ENCODE measurements around the gene ARID5A. TPM values are rescaled to one million over a fixed set of nuclear protein-coding genes. Genes with fewer than 3 reads are reported as not detected.
"Not testable (repeated sequence)": the region's sequence is repeated elsewhere in the genome, so short reads cannot be mapped to it uniquely, and the experiment has no call there.

Gene ARID5A
- total RNA-seq, 2 donors from 2014 or later: 51.5 to 348 TPM

DNA sequence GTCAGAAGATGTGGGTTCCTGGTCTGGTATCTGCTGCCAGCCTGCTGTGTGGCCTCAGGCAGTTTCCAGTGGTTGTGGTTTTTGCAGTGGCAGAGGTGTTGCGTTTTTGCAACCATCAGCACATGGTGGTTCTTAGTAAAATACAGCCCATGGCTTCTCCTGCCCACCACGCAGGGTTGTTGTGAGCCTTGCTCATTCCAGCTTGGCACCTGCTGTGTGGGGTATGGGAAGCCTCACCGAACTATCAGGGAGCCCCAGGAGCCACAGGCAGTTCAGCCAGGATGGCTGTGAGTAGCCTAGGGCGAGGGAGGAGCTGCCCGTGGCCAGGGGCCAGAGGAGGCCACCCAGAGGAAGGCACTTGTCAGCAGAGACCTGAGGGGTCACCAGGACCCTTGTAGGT is 9.8 kb downstream of the ARID5A start:
- no peaks in the 10 kb centered on the region for H3K9me3 Mint-ChIP-seq
- H3K27ac Mint-ChIP-seq: peak overlapping the region; percentile 66 to 90
- DNase-seq (ENCODE audit: low spot score in 2 of 2) (peak in 1 of 2 donors; percentile 67), ATAC-seq (peak; percentile 12 to 79)
- peaks cover 4 to 58% of the 10 kb centered on the region in 2 donors for H3K36me3 Mint-ChIP-seq

DNA sequence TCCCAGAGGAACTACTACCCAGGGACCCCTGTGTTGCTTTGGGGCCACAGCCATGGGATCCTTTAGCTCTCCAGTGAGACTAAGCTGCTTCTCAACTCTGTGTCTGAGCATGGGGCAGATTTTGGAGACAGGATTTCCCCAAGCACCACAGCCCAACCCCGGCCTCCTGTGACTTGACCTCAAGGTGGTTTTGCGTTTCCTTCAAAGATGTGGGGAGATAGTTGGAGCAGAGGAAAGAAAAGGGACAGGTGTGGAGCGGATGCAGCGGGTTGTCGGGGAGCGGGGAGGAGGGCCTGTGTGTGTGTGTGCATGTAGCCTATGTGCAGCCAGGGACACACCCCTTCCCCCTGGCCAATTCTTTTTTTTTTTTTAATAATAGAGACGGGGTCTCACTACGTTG is 10.2 kb downstream of the ARID5A start:
- H3K36me3 Mint-ChIP-seq: peaks cover 4 to 54% of the 10 kb centered on the region in 2 donors
- peak in 1 of 2 donors; percentile 64 for DNase-seq (ENCODE audit: low spot score in 2 of 2)
- peak overlapping the region; percentile 66 to 90 for H3K27ac Mint-ChIP-seq
- no peaks in the 10 kb centered on the region for H3K9me3 Mint-ChIP-seq
- peak in 1 of 2 donors; percentile 50 for ATAC-seq

DNA sequence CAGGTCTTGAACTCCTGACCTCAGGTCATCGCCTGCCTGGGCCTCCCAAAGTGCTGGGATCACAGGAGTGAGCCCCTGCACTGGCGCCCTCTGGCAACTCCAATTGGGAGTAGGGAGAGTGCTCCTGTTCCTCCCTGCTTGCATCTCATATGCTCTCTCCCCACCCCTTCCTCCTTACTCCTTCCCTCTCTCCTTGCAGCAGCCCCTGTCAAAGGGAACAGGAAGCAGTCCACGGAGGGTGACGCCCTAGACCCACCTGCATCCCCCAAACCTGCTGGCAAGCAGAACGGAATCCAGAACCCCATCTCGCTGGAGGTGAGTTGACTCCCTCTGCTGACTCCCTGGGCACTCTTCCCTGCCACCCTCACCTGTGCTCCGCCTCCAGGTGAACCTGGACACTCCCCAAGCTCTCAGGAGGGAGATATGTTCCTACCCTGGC is 10.7 kb downstream of the ARID5A start:
- no peaks in the 10 kb centered on the region for H3K9me3 Mint-ChIP-seq
- DNase-seq (ENCODE audit: low spot score in 2 of 2) (peak in 1 of 2 donors; percentile 54), ATAC-seq (no peak)
- H3K27ac Mint-ChIP-seq: peak overlapping the region in 1 of 2 donors; percentile 90
- H3K36me3 Mint-ChIP-seq: peaks cover 4 to 52% of the 10 kb centered on the region in 2 donors

DNA sequence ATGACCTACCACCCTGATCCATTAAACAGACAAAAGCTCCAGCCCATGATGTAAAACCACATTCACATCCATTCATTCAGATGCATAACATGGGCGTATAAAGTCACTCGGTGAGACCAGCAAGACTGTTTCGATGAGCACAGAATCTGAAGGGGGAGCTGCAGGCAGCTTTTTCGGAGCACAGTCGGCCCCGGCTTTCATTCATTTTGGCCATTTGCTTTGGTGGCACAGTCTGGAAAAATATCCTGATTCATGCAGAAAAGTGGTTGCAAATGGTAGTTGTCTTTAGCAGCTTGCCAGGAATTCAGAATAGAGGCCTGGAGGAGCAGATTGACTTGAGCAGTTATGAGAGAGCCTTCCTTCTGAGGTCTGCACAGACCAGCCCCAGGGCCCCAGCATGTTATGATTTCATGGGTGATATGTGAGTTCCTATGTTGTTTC is 11.2 kb downstream of the ARID5A start:
- Mint-ChIP-seq H3K36me3 (peaks cover 4 to 47% of the 10 kb centered on the region in 2 donors), H3K27ac (peak overlapping the region in 1 of 2 donors; percentile 88), H3K9me3 (no peaks in the 10 kb centered on the region)
- no peak for ATAC-seq
- DNase-seq (ENCODE audit: low spot score in 2 of 2): no peak

DNA sequence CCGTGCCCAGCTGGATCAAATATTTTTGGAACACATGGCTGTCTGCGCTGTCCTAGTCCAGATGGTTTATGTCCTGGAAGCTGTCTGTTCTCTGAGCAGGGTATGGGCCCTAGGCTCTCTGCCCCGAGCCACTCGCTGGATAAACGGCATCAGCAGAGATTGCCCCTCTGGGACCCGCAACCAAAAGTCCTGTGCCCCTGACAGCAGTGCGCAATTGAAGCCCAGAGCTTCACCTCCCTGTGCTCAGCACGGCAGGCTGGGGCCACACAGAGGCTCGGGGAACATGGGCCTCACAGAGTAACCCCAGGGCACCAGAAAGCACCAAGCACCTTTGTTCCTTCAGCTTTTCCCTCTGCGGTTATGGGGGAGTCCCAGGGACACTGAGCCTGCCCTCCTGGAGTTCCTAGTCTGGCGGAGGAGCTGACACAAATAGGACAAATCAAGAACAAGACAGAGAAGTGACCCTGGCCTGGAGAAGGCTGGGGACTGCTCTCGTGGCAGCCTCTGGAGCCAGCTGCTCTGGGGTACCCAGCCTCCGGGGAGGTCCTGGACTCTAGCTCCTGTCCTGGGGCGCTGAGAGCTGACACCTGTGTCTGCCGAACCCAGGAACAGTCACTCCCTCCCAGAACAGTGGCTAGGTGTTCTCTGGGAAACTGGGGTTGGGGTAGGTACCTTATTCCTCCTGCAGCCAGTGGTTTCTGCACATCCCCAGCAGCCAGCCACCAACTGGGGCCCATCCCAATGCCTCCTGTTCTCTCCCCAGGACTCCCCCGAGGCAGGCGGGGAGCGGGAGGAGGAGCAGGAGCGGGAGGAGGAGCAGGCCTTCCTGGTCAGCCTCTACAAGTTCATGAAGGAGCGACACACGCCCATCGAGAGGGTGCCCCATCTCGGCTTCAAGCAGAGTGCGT is 12.3 kb downstream of the ARID5A start:
- Mint-ChIP-seq H3K27ac (peak overlapping the region in 1 of 2 donors; percentile 55), H3K9me3 (no peaks in the 10 kb centered on the region), H3K36me3 (peaks cover 0 to 39% of the 10 kb centered on the region in 2 donors)
- no peak for ATAC-seq
- peak in 1 of 2 donors; percentile 55 for DNase-seq (ENCODE audit: low spot score in 2 of 2)

DNA sequence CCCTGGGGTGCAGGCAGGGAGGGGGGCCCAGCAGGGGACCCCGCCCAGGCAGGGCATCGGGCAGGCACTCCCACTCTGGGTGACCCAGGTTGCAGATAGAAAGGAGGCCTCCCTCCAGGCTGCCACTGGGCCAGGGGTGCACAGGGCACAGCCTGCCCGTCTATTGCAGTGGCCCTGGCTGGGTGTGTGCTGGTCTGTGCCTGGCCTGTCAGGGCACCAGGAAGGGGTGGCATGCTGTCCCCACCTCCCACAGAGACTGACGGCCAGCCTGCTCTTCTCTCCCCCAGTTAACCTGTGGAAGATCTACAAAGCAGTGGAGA is 12.9 kb downstream of the ARID5A start:
- Mint-ChIP-seq H3K9me3 (no peaks in the 10 kb centered on the region), H3K36me3 (peaks cover 0 to 33% of the 10 kb centered on the region in 2 donors), H3K27ac (no peak overlapping the region)
- ATAC-seq (no peak), DNase-seq (ENCODE audit: low spot score in 2 of 2) (peak in 1 of 2 donors; percentile 53)

DNA sequence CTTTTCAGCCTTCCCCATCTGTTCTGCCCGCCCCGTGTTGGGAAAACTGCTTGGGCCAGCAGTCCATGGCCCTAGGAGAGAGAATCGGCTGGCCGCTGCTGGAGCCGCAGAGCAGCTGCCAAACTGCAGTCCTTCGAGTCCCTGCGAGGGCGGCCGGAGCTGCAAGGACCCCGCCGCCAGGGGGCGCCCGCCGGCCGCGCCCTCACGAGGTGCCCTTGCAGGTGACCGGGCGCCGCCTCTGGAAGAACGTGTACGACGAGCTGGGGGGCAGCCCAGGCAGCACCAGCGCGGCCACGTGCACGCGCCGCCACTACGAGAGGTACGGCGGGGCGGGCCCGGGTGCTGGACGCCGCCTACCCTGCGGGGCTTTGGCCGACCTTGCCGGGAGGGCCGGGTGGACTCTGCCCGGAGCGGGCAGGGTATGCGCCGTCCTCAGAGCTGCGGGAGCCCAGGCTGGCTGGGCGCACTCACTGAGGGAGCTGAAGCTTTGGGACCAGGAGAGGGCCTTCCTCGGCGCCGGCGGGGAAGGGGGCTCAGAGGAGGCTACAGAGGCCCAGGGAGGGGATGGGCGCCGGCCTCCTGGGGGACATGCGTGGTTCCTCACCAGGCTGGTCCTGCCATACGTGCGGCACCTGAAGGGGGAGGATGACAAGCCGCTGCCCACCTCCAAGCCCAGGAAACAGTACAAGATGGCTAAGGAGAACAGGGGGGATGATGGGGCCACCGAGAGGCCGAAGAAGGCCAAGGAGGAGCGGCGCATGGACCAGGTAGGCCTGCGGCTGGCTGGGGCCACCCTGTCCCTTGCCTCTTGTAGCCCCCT is 13.6 kb downstream of the ARID5A start:
- no peaks in the 10 kb centered on the region for H3K9me3 Mint-ChIP-seq
- ATAC-seq: no peak
- DNase-seq (ENCODE audit: low spot score in 2 of 2): peak in 1 of 2 donors; percentile 54
- peak overlapping the region in 1 of 2 donors; percentile 68 for H3K27ac Mint-ChIP-seq
- peaks cover 0 to 25% of the 10 kb centered on the region in 2 donors for H3K36me3 Mint-ChIP-seq

DNA sequence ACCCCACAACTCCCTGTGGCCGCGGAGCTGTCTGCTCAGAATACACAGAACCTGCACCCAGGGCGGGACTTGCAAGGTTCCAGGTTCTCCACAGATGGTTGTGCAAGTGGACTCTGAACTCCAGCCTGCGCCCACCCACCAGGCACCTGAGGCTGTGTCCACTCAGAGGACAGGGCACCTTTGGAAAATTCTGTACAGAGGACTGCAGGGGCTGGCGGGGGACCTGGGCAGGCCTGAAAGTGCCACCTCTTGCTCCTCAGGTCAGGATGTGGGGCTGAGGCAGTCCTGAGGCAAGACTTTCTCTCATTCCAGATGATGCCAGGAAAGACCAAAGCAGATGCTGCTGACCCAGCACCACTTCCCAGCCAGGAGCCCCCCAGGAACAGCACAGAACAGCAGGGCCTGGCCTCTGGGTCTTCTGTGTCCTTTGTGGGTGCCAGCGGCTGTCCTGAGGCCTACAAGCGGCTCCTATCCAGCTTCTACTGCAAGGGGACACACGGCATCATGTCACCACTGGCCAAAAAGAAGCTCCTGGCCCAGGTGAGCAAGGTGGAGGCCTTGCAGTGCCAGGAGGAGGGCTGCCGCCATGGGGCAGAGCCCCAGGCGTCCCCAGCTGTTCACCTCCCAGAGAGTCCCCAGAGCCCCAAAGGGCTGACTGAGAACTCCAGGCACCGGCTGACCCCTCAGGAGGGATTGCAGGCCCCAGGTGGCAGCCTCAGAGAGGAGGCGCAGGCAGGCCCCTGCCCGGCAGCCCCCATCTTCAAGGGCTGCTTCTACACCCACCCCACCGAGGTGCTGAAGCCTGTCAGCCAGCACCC is 14.4 kb downstream of the ARID5A start:
- DNase-seq (ENCODE audit: low spot score in 2 of 2) (peak in 1 of 2 donors; percentile 51), ATAC-seq (no peak)
- H3K36me3 Mint-ChIP-seq: peaks cover 0 to 18% of the 10 kb centered on the region in 2 donors
- no peaks in the 10 kb centered on the region for H3K9me3 Mint-ChIP-seq
- no peak overlapping the region for H3K27ac Mint-ChIP-seq

DNA sequence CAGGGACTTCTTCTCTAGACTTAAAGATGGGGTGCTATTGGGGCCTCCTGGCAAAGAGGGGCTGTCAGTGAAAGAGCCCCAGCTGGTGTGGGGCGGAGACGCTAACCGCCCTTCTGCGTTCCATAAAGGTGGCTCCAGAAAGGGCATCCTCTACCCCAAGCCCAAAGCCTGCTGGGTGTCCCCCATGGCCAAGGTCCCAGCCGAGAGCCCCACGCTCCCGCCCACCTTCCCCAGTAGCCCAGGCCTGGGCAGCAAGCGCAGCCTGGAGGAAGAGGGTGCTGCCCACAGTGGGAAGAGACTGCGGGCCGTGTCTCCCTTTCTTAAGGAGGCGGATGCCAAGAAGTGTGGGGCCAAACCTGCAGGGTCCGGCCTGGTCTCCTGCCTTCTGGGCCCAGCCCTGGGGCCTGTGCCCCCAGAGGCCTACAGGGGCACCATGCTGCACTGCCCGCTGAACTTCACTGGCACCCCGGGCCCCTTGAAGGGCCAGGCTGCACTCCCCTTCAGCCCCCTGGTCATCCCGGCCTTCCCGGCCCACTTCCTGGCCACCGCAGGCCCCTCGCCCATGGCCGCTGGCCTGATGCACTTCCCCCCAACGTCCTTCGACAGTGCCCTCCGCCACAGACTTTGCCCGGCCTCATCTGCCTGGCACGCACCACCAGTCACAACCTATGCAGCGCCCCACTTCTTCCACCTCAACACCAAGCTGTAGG is 15.2 kb downstream of the ARID5A start:
- Mint-ChIP-seq H3K36me3 (peaks cover 0 to 10% of the 10 kb centered on the region in 2 donors), H3K27ac (no peak overlapping the region), H3K9me3 (no peaks in the 10 kb centered on the region)
- DNase-seq (ENCODE audit: low spot score in 2 of 2) (peak in 1 of 2 donors; percentile 51), ATAC-seq (no peak)

DNA sequence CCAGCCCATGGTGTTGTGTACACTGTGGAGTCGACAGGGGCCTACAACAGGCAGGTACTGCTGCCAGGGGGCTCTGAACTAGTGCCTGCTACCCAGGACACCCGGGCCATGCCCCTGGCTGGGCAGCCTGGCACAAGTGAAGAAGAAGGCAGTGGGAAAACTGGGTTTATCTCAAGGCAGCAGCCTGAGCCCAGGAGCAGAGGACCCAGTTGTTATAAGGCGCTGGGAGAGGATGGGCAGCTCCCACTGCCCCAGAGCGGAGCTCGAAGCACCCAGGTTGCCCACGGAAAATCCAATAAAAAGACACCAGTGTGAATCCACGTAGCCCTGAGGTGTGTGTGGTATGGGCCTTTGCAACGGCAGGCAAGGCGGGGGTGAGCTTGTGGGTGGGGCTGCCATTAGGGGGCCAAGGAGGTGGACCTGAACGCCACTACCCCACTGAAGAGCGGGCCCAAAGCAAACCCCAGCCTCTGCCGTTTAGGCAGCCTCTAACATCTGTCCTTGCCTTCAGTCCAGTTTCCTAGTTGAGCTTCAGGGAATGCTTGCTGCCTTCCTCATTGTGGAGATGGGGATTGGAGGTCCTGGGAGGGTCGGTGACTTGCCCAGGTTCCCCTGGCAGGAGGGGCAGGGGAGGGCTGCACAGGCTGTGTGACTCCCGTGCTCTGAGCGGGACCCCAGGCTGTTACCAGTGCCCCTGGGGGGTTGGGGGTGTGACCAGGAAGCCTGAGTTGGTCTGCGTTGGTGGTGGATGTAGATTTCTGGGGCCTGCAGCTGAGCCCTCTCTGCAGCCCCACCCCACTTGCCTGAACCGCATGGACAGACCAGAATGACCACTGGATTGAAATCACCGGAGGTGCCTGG is 16.0 kb downstream of the ARID5A start:
- DNase-seq (ENCODE audit: low spot score in 2 of 2) (peak in 1 of 2 donors; percentile 58), ATAC-seq (no peak)
- peaks cover 0 to 5% of the 10 kb centered on the region in 2 donors for H3K9me3 Mint-ChIP-seq
- H3K36me3 Mint-ChIP-seq: peaks cover 0 to 8% of the 10 kb centered on the region in 2 donors
- H3K27ac Mint-ChIP-seq: peak overlapping the region; percentile 90 to 94

DNA sequence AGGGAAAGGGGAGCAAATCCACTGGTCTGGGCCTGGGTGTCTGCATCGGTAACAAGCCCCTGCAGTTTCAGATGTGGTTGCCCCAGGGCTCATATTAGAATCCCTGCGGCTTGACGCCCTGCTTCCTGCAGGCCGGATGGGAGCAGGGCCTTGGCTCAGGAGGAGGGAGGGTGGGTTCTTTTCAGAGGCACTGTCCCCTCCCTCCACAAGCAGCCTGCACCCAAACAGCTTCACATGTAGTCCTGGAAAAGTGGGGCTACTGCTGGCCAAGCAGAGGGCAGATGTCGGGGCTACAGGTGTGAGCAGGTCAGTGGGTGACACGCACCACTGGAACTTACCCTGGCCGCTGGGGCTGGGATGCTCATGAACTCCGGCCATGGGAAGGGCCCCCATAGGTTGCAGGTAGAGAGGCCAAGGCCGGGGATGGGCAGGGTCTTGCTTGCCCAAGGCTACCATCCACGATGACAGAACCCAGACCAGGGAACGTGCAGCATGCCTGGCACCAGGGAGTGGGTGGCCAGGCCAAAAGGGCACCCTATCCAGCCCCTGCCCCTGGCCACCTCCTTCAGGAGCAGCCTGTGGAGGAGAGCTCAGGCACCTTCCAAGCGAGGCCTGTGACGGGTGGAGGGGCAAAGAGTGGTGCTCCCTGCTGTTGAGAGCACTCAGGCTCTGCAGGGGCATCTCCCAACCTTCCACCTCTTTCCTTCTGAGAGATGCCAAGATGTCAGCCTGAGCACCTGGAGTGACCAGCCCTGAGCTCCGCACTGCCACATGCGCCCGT is 16.8 kb downstream of the ARID5A start:
- H3K27ac Mint-ChIP-seq: peak overlapping the region; percentile 90 to 94
- peaks cover 0 to 5% of the 10 kb centered on the region in 2 donors for H3K9me3 Mint-ChIP-seq
- ATAC-seq (no peak), DNase-seq (ENCODE audit: low spot score in 2 of 2) (peak in 1 of 2 donors; percentile 42)
- peaks cover 0 to 5% of the 10 kb centered on the region in 2 donors for H3K36me3 Mint-ChIP-seq

DNA sequence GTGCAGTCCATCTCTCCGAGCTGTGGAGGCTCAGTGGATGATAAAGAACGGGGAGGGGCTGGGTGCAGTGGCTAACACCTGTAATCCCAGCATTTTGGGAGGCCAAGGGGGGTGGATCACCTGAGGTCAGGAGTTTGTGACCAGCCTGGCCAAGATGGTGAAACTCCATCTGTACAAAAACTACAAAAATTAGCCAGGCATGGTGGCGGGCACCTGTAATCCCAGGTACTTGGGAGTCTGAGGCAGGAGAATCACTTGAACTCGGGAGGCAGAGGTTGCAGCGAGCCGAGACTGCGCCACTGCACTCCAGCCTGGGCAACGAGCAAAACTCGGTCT is 17.4 kb downstream of the ARID5A start:
- not testable (repeated sequence) for DNase-seq (ENCODE audit: low spot score in 2 of 2); ATAC-seq; H3K9me3 Mint-ChIP-seq; H3K36me3 Mint-ChIP-seq
- peak overlapping the region; percentile 90 to 94 for H3K27ac Mint-ChIP-seq

DNA sequence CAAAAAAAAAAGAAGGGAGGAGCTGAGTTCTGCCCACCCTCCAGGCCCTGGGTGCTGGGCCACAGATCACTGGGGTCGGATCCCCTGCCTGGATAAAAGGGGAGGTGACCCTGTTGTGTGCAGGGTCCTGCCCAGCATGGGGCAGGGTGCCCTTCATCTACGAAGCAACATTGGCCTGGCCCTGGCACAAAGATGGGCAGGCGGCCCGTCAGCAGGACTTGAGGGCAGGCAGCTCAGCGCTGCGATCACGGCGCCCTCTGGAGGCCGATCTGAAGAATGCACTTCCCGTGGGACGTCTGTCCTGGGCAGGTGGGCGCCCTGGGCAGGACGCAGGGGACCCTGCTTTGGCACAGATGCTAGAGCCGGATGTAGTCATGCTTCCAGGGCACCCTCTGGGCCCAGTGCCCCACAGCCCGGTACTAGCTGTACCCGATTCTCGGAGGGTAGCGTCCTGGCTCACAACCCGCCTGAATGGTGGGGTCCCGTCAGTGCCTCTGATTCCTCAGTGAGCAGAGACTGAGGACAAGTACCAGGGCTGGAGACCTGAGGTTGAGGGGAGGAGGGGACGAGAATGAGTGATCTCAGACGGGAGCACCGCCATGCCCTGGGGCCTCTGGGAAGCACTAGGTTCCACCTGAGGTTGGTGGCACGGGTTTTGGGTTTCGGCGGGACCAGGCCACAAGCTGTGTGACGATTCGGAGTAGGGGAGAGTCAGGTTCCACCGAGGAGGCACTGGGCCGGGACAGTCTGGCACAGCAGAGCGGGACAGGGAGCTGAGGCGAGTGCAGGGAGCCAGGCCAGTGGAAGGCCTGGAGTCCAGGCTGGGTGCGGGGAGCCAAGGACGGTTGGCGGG is 18.0 kb downstream of the ARID5A start:
- H3K36me3 Mint-ChIP-seq: peaks cover 0 to 5% of the 10 kb centered on the region in 2 donors
- H3K27ac Mint-ChIP-seq: peak overlapping the region; percentile 90 to 98
- DNase-seq (ENCODE audit: low spot score in 2 of 2) (peak; percentile 66 to 80), ATAC-seq (peak; percentile 20 to 46)
- H3K9me3 Mint-ChIP-seq: peaks cover 0 to 5% of the 10 kb centered on the region in 2 donors
